HG02852 (cell line): Measurements from ENCODE around the gene PRSS36.
"Not testable (repeated sequence)": the region's sequence is repeated elsewhere in the genome, so short reads cannot be mapped to it uniquely, and the experiment has no call there.

ENCODE experiments used
- ATAC-seq: cut with Tn5 transposase; IDR thresholded peaks from one replicate; pipeline ENCODE4 v1.9.1; 2021; ENCODE audit warnings: mild to moderate bottlenecking, moderate library complexity; ENCODE audit not compliant: unreplicated experiment

PRSS36 gene

DNA sequence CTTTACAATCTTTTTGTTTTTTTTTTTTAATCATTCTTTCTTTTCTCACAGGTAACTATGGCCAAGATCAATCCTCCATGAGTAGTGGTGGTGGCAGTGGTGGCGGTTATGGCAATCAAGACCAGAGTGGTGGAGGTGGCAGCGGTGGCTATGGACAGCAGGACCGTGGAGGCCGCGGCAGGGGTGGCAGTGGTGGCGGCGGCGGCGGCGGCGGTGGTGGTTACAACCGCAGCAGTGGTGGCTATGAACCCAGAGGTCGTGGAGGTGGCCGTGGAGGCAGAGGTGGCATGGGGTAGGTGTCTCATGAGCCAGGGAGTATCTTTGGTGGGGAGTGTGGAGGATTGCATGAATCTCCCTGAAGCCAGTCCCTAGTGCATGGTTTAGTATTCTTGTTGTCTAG lies 35.0 kb upstream of the PRSS36 start:
- no peak for ATAC-seq

DNA sequence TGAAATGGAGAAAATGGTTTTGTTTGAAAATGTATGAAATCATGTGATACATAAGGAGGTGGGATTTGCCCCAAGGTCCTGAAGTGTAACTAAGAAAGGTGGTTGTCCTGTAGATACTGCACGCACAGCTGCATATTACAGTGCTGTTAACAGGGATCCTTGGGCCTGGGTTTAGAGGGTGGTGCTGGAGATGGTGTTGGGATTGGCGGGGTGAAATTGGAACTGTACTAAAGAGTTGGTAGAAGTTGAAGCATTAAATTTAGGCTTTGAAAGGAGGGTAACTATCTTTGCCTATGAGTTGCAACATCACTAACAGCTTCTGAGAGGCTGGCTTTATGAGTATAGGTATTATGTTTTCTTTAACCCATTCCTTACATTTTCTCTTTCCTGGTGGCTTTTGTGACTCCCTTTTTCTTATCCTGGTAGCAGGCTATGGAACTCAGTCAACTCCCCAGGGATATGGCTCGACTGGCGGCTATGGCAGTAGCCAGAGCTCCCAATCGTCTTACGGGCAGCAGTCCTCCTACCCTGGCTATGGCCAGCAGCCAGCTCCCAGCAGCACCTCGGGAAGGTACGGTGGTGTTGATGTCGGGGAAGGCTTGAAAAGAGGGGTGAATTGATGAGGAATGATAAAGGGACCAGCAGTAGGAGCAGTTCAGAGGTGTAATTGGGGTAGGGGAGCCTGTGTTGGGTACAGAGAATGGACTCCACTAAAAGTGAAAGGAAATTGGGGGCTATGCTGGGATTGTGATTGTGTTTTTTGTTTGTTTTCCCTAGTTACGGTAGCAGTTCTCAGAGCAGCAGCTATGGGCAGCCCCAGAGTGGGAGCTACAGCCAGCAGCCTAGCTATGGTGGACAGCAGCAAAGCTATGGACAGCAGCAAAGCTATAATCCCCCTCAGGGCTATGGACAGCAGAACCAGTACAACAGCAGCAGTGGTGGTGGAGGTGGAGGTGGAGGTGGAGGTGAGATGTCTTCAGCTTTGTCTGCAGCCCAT lies 33.9 kb upstream of the PRSS36 start:
- no peak for ATAC-seq

DNA sequence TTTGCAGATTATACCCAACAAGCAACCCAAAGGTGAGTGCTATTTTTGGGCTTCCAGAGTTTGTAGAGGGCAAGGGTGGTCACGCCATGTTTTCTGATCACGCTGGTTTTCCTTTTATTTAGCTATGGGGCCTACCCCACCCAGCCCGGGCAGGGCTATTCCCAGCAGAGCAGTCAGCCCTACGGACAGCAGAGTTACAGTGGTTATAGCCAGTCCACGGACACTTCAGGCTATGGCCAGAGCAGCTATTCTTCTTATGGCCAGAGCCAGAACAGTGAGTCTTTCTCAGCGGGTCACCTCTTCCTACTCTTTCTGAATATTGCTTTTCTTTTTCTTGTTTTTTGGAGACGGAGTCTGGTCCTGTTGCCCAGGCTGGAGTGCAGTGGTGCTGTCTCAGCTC lies 32.5 kb upstream of the PRSS36 start:
- no peak for ATAC-seq

DNA sequence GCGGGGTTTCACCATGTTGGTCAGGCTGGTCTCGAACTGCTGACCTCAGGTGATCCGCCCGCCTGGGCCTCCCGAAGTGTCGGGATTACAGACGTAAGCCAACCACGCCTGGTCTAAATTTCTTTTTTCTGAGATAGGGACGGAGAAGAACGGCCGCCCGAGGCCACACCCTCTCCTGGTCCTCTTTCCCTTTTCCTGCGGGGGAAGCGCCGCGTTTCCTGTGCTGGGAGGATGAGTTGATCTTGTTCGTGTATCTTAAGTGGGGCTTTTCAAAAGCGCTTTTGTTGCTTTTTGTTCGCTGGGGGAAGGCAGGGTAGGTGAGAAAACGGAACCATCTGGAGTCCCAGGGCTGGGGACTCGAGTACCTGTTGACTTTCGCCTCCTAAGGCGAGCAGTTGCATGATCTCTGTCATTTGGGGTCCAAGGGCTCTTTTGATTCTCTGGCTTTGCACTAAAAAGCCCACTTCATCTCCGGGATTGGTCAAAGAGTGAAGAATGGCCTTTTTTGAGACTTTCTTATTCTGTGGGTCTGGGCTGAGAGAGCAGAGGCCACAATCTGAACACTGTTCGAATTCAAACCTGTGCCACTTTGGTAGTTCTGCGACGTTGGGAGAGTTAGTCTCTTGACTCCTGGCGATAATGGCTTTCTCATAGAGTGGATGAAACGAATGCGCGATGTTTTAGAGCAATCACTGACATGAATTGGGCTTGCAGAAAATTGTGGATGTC lies 31.4 kb upstream of the PRSS36 start:
- ATAC-seq: no peak

DNA sequence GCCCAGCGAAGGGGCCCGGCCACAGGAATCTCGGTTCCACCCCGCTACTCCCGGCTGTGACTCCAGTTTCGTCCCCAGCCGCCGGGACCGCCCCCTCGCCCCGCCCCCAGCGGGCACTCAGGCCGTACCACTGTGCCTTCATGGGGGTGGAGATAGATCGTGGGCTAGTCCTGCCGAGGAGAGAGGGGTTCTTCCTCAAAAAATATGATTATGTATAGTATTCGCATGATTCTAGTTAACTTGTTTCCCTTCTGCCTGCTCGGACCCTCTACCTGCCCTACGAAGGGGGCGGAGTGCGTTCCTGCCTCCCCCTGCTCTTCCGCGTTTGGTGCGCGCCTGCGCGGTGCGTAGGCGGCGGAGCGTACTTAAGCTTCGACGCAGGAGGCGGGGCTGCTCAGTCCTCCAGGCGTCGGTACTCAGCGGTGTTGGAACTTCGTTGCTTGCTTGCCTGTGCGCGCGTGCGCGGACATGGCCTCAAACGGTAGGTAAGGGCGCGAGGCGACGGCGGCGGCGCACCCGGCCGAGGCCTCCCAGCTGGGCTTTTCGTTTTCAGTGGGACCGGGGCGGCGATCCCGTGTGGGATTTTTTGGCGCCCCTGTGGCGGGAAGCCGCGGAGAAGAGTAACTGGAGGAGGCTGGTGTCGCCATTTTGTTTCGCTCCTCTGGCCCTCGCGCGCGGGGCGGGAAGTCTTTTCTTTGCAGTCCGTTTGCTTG lies 30.0 kb upstream of the PRSS36 start, which contains the start of gene FUS:
TSS of gene FUS (plus strand) at position 393 of the 713 bp plus-strand sequence. CDS start at position 469, 76 bp downstream.
- ATAC-seq: peak; percentile 57

- no peak for ATAC-seq
These were observed 29.4 kb upstream of the PRSS36 start for GRCh38 chr16:31179219-31179746.

- ATAC-seq: no peak
These were observed 27.3 kb upstream of the PRSS36 start for GRCh38 chr16:31177136-31177535.

DNA sequence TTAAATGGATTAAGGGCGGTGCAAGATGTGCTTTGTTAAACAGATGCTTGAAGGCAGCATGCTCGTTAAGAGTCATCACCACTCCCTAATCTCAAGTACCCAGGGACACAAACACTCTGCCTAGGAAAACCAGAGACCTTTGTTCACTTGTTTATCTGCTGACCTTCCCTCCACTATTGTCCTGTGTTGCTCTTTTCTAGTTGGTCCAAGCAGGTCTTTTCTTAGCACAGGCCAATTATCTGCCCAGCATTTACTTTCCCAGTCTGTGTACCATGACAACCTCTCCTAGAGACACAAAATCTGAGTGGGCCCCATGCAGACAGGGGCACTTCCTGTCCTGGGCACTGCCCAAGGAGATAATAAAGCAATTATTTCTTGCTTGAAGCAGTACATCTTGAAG lies 20.2 kb upstream of the PRSS36 start:
- not testable (repeated sequence) for ATAC-seq

- no peak for ATAC-seq
These were observed 19.0 kb upstream of the PRSS36 start for GRCh38 chr16:31168848-31169247.

DNA sequence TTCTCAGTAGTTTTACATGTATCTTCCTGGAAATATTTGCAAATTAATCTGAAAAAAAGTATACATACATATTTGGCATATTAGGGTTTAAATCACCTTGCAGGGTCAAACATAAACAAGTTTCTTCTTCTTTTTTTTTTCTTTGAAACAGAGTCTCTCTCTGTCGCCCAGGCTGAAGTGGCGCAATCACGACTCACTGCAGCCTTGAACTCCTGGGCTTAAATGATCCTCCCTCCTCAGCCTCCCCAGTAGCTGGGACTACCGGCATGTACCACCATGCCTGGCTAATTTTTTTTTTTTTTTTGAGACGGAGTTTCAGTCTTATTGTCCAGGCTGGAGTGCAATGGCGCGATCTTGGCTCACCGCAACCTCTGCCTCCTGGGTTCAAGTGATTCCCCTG lies 17.4 kb upstream of the PRSS36 start:
- no peak for ATAC-seq

- no peak for ATAC-seq
These were observed 7.3 kb upstream of the PRSS36 start for GRCh38 chr16:31157136-31157535.

- ATAC-seq: not testable (repeated sequence)
These were observed 1.1 kb upstream of the PRSS36 start for GRCh38 chr16:31150976-31151375.

DNA sequence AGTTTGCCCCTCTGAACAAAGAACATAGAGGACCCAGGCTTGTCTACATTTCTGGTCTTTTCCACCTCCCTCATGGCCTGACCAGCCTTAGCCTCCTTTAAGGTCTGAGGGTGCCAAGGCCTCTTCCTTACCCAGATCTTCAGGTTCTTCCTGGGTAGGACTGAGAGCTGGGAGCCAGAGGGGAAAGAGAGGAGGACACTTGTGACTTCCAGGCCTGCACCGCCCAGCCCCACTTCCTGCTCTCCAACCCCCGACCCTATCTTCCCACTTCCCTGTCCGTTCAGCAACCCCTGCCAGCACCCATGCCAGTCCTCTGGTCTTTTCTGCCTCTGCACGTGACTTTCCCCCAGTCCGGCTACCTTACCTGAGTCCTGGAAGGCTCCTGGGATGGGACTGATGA lies 534 bp downstream of the PRSS36 start:
- no peak for ATAC-seq

- ATAC-seq: no peak
These were observed 970 bp downstream of the PRSS36 start for GRCh38 chr16:31148896-31149295.

DNA sequence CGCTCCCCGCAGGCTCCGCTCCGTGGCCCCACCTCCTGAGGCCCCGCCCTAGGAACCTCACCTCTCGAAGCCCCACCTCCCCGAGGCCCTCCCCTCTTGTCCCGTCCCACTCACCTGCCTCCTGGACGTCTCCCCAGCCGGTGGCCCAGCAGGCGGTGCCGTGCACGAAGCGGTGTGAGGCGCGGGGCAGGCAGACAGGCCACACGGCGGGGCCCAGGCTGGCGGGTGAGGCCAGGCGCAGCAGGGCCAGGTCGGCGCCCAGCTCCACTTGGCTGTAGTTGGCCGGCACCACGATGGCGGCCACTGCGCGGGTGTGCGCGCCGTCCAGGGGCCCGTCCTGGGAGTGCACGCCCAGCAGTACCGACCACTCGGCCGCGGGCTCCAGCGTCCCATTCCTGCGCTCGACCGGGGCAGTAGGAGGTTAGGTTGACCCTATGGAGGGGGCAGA lies 1.6 kb downstream of the PRSS36 start:
- no peak for ATAC-seq

- ATAC-seq: no peak
These were observed 2.3 kb downstream of the PRSS36 start for GRCh38 chr16:31147574-31147973.

DNA sequence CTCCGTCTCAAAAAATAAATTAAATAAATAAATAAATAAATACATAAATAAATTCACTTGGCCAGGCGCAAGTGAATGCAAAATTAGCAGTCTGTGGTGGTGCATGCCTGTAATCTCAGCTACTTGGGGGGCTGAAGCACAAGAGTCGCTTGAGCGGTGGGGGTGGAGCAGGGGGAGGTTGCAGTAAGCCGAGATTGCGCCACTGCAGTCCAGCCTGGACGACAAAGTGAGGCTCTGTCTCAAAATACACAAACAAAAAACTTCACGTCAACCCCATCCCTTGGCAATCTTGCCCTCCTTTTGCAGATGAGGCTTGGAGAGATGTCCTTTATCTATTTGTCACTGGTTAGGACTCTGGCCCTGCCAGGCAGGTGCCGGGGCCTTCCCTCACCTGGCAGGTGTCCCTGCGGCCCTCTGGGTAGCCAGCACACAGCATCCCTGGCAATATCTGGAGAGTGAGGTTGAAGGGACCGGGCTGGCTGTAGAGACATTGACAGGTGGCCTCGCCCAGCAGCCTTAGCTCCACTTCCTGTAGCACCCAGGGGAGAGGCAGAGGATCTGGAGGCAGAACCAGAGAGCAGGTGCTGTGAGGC lies 4.4 kb downstream of the PRSS36 start:
- ATAC-seq: no peak

- not testable (repeated sequence) for ATAC-seq
These were observed 5.4 kb downstream of the PRSS36 start for GRCh38 chr16:31144418-31144817.

DNA sequence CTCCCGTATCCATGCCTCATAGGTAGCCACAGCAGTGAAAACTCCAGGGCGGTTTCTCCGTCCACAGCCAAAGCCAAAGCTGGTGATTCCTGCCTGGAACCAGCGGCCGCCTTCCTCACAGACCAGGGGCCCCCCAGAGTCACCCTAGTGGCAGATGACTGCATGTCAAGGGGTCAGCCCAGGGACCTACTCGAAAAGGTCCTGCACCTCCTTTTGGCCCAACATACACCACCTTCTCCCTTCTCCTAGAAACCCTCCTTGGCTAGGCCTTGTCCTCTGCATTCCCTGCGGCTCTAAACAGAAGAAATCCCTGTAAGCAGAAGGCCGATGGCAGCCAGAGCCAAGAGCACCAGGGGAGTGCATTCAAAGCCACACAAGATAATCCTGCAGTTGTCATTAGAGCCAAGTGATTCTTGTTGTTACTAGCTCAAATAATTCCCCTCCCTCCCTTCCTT lies 6.1 kb downstream of the PRSS36 start:
- no peak for ATAC-seq

- no peak for ATAC-seq
These were observed 6.7 kb downstream of the PRSS36 start for GRCh38 chr16:31143011-31143693.
